GM23248 (cell line): ENCODE data around the gene LRRC28. TPM values are rescaled to one million over a fixed set of nuclear protein-coding genes. Genes with fewer than 3 reads are reported as not detected.
A peak's percentile ranks its signal among the peaks of the same experiment; 100 is the strongest.

Experiments
- DNase-seq: peaks from one replicate; pipeline ENCODE4 v3.0.0-alpha.2; 2015
- H2AFZ ChIP-seq: fragments of 200-600 bp; sonication (generic); 2 replicates; pipeline ENCODE4 v1.6.1; 2016; ENCODE audit warnings: antibody characterized with exemption
- H3F3A ChIP-seq: fragments of 200-600 bp; sonication (generic); 2 replicates; pipeline ENCODE4 v1.6.1; 2016; ENCODE audit warnings: mild to moderate bottlenecking, antibody characterized with exemption, mixed run types; ENCODE audit not compliant: insufficient read depth
- H3K27ac ChIP-seq: fragments of 200-600 bp; sonication (generic); 2 replicates; pipeline ENCODE4 v1.5.1; 2016; ENCODE audit warnings: mild to moderate bottlenecking
- H3K27me3 ChIP-seq: fragments of 200-600 bp; sonication (generic); replicated peaks from 2 replicates; pipeline ENCODE4 v1.6.1; 2016; ENCODE audit warnings: mild to moderate bottlenecking; ENCODE audit not compliant: insufficient read depth
- H3K36me3 ChIP-seq: fragments of 200-600 bp; sonication (generic); 2 replicates; pipeline ENCODE4 v1.6.1; 2016; ENCODE audit warnings: low read depth, mild to moderate bottlenecking
- H3K4me1 ChIP-seq: fragments of 200-600 bp; sonication (generic); 2 replicates; pipeline ENCODE4 v1.6.1; 2016; ENCODE audit warnings: mild to moderate bottlenecking; ENCODE audit not compliant: insufficient read depth
- H3K4me2 ChIP-seq: fragments of 200-600 bp; sonication (generic); one replicate; pipeline ENCODE4 v1.6.1; 2016; ENCODE audit warnings: mild to moderate bottlenecking; ENCODE audit not compliant: unreplicated experiment
- H3K4me3 ChIP-seq: fragments of 200-600 bp; sonication (generic); 2 replicates; pipeline ENCODE4 v1.5.1; 2016; ENCODE audit warnings: mild to moderate bottlenecking
- H3K79me2 ChIP-seq: fragments of 200-600 bp; sonication (generic); 2 replicates; pipeline ENCODE4 v1.6.1; 2016; ENCODE audit warnings: mild to moderate bottlenecking; ENCODE audit not compliant: insufficient read depth
- H3K9ac ChIP-seq: fragments of 200-600 bp; sonication (generic); 2 replicates; pipeline ENCODE4 v1.6.1; 2016; ENCODE audit warnings: mild to moderate bottlenecking
- H3K9me2 ChIP-seq: fragments of 200-600 bp; sonication (generic); 2 replicates; pipeline ENCODE4 v1.6.1; 2016; ENCODE audit warnings: mixed run types, mild to moderate bottlenecking, moderate library complexity; ENCODE audit not compliant: insufficient read depth
- H3K9me3 ChIP-seq: fragments of 200-600 bp; sonication (generic); one replicate; pipeline ENCODE4 v1.6.1; 2017; ENCODE audit warnings: low read depth
- H4K20me1 ChIP-seq: fragments of 200-600 bp; sonication (generic); 2 replicates; pipeline ENCODE4 v1.6.0; 2016; ENCODE audit not compliant: insufficient read depth
- EZH2 ChIP-seq: fragments of 200-600 bp; sonication (generic); IDR thresholded peaks from 2 replicates; pipeline ENCODE4 v1.6.1; 2018; ENCODE audit warnings: antibody characterized with exemption, mild to moderate bottlenecking; ENCODE audit not compliant: insufficient read depth, poor library complexity, severe bottlenecking
- EZH2phosphoT487 ChIP-seq: fragments of 200-600 bp; sonication (generic); IDR thresholded peaks from 2 replicates; pipeline ENCODE4 v1.6.1; 2018; ENCODE audit warnings: antibody characterized with exemption, moderate library complexity, mild to moderate bottlenecking, low read depth; ENCODE audit not compliant: insufficient read depth
- WGBS, 2 experiments: methylation state at CpG; one replicate each; pipeline ENCODE4 v1.1.6; 2015 to 2017; ENCODE audit warnings: low lambda C conversion rate in 2 of 2, low coverage in 1 of 2; ENCODE audit errors: missing lambda C conversion rate in 2 of 2; 5-methylcytosine and 5-hydroxymethylcytosine counted together
- in situ Hi-C: fragments of 300-500 bp; cut with MboI; formaldehyde crosslinking; loops from 2 replicates; pipeline ENCODE4 v1.15.0; 2020
- polyA plus RNA-seq: library from polyadenylated mRNA; unstranded; fragments of >200 nt; fragmentation: Nextera tagmentation; extraction: Ambion mirVana; gene quantifications from 2 replicates; pipeline ENCODE4 v1.2.1, GENCODE V29; 2016
- total RNA-seq: library from RNA; depleted of rRNA; stranded (reverse); fragments of >200 nt; shearing (Covaris generic); gene quantifications from 2 replicates; pipeline ENCODE4 v1.2.3, GENCODE V29; 2014

LRRC28 gene
- total and polyA plus RNA-seq, 2 experiments from 2014 or later = 18.4 to 30.8 TPM

- Histone ChIP-seq H3K27ac (peak overlapping the region; percentile 86), H3K27me3 (no peaks in the 10 kb centered on the region), H3K4me2 (peak overlapping the region; percentile 95), H3F3A (peaks cover 37% of the 10 kb centered on the region), H3K4me1 (peaks cover 36% of the 10 kb centered on the region), H3K9me2 (no peaks in the 10 kb centered on the region), H3K9ac (peak overlapping the region; percentile 92), H2AFZ (peak overlapping the region; percentile 98), H3K79me2 (peaks cover 52% of the 10 kb centered on the region), H3K4me3 (peak overlapping the region; percentile 99), H3K9me3 (no peaks in the 10 kb centered on the region), H4K20me1 (no peaks in the 10 kb centered on the region), H3K36me3 (0 out of 2 replicates have a peak, but pooled peaks cover 2% of the 10 kb centered on the region)
- TF ChIP-seq EZH2 (no peak), EZH2phosphoT487 (no peak)
- in situ Hi-C loops = loop anchor here (25.0 kb wide), 1 partner anchor 1087 kb away; the partner anchor contains the start of gene ADAMTS17
- peak; percentile 13 for DNase-seq
- 2 to 4% methylated on average over 4 of the region's 4 CpGs for WGBS, 2 experiments
Measured at GRCh38 chr15:99250001-99250400, 1.3 kb upstream of the LRRC28 start.

- H3K4me2 ChIP-seq = peak overlapping the region; percentile 95
- H3K9ac ChIP-seq = peak overlapping the region; percentile 92
- peak overlapping the region; percentile 99 for H3K4me3 ChIP-seq
- H3K27ac ChIP-seq = peak overlapping the region; percentile 86
- H3K9me2 ChIP-seq = no peaks in the 10 kb centered on the region
- H3F3A ChIP-seq = peaks cover 37% of the 10 kb centered on the region
- H3K36me3 ChIP-seq = no peaks in the 10 kb centered on the region
- TF ChIP-seq EZH2phosphoT487 (no peak), EZH2 (no peak)
- H2AFZ ChIP-seq = peak overlapping the region; percentile 98
- no peak for DNase-seq
- peaks cover 48% of the 10 kb centered on the region for H3K79me2 ChIP-seq
- peaks cover 36% of the 10 kb centered on the region for H3K4me1 ChIP-seq
- no peaks in the 10 kb centered on the region for H3K9me3 ChIP-seq
- H3K27me3 ChIP-seq = no peaks in the 10 kb centered on the region
- H4K20me1 ChIP-seq = no peaks in the 10 kb centered on the region
- WGBS, 2 experiments = 0 to 2% methylated on average over 7 of the region's 7 CpGs
- in situ Hi-C loops = loop anchor here (25.0 kb wide), 1 partner anchor 1087 kb away; the partner anchor contains the start of gene ADAMTS17
Measured at GRCh38 chr15:99250494-99250856, 806 bp upstream of the LRRC28 start.

GRCh38 chr15:99252326-99252725 lies 1.0 kb downstream of the LRRC28 start:
- H4K20me1 ChIP-seq = no peaks in the 10 kb centered on the region
- no peaks in the 10 kb centered on the region for H3K27me3 ChIP-seq
- no peaks in the 10 kb centered on the region for H3K9me3 ChIP-seq
- peaks cover 29% of the 10 kb centered on the region for H3K79me2 ChIP-seq
- no peaks in the 10 kb centered on the region for H3K9me2 ChIP-seq
- peak overlapping the region; percentile 84 for H3K4me3 ChIP-seq
- peaks cover 37% of the 10 kb centered on the region for H3F3A ChIP-seq
- in situ Hi-C loops = loop anchor here (25.0 kb wide), 1 partner anchor 1085 kb away; the partner anchor contains the start of gene ADAMTS17
- peak; percentile 2 for DNase-seq
- H3K9ac ChIP-seq = no peak overlapping the region
- TF ChIP-seq EZH2phosphoT487 (no peak), EZH2 (no peak)
- H2AFZ ChIP-seq = peak overlapping the region; percentile 91; the same call in 1 of the 2 replicates
- peak overlapping the region; percentile 90 for H3K4me2 ChIP-seq
- H3K4me1 ChIP-seq = peaks cover 36% of the 10 kb centered on the region
- WGBS, 2 experiments = 69 to 70% methylated on average over 7 of the region's 7 CpGs
- H3K27ac ChIP-seq = no peak overlapping the region
- H3K36me3 ChIP-seq = no peaks in the 10 kb centered on the region; the same call in 1 of the 2 replicates

GRCh38 chr15:99253381-99254090 lies 2.3 kb downstream of the LRRC28 start:
- WGBS, 2 experiments = 77 to 78% methylated on average over 6 of the region's 6 CpGs
- Histone ChIP-seq H2AFZ (peak overlapping the region; percentile 45; the same call in 1 of the 2 replicates), H4K20me1 (no peaks in the 10 kb centered on the region), H3K36me3 (no peaks in the 10 kb centered on the region; the same call in 1 of the 2 replicates), H3K27ac (peak overlapping the region; percentile 17), H3K9me2 (no peaks in the 10 kb centered on the region), H3K4me3 (peak overlapping the region; percentile 28), H3K9ac (peak overlapping the region; percentile 2; the same call in 1 of the 2 replicates), H3K4me2 (peak overlapping the region; percentile 57), H3F3A (peaks cover 37% of the 10 kb centered on the region), H3K79me2 (peaks cover 17% of the 10 kb centered on the region), H3K27me3 (no peaks in the 10 kb centered on the region), H3K9me3 (no peaks in the 10 kb centered on the region), H3K4me1 (peaks cover 29% of the 10 kb centered on the region)
- TF ChIP-seq EZH2 = no peak
- no peak for TF ChIP-seq EZH2phosphoT487
- in situ Hi-C loops = loop anchor here (25.0 kb wide), 1 partner anchor 1084 kb away; the partner anchor contains the start of gene ADAMTS17
- DNase-seq = peak; percentile 77
